H1 (cell line): ENCODE data around the gene UGT1A9. TPM values are rescaled to one million over a fixed set of nuclear protein-coding genes. Genes with fewer than 3 reads are reported as not detected.

Experiments
- CTCF ChIA-PET: fragments of 300-600 bp; sonication (Branson Sonifier 250); formaldehyde crosslinking; loops from one replicate; lab custom pipeline; 2021; ENCODE audit not compliant: partially characterized antibody; lab: Charles Lee
- POLR2A ChIA-PET: fragments of 300-600 bp; sonication (Branson Sonifier 250); formaldehyde crosslinking; loops from one replicate; lab custom pipeline; 2021; ENCODE audit warnings: inconsistent platforms; ENCODE audit not compliant: partially characterized antibody; lab: Charles Lee
- DNase-seq, 2 experiments: peaks; one replicate each; pipeline versions ENCODE4 v3.0.0 to v3.0.0-alpha.2; 2010 to 2022; ENCODE audit warnings: low spot score in 2 of 2, low read depth in 1 of 2, mixed read lengths in 1 of 2
- FAIRE-seq: peaks from 2 replicates; lab custom pipeline; 2011; peaks lifted over from hg19 to GRCh38; lab: Jason Lieb, UNC
- H2AFZ ChIP-seq: 2 replicates; pipeline ENCODE4 v1.8.1; 2012; ENCODE audit warnings: low read length, inconsistent platforms
- H2AK5ac ChIP-seq: 2 replicates; pipeline ENCODE4 v1.6.1; 2013; ENCODE audit warnings: low read depth, low read length
- H2BK120ac ChIP-seq: replicated peaks from 2 replicates; pipeline ENCODE3; 2013; ENCODE audit warnings: low read depth, low read length, inconsistent platforms
- H2BK12ac ChIP-seq: 2 replicates; pipeline ENCODE4 v1.6.1; 2013; ENCODE audit warnings: low read depth, low read length
- H2BK15ac ChIP-seq: 2 replicates; pipeline ENCODE4 v1.6.1; 2013; ENCODE audit warnings: low read length
- H2BK20ac ChIP-seq: 2 replicates; pipeline ENCODE4 v1.6.1; 2013; ENCODE audit warnings: low read length
- H2BK5ac ChIP-seq: 2 replicates; pipeline ENCODE4 v1.6.1; 2013; ENCODE audit warnings: low read depth, low read length
- H3K14ac ChIP-seq: 2 replicates; pipeline ENCODE4 v1.6.1; 2013; ENCODE audit warnings: inconsistent platforms; ENCODE audit not compliant: insufficient read length
- H3K18ac ChIP-seq: 2 replicates; pipeline ENCODE4 v1.6.1; 2013; ENCODE audit warnings: low read length; ENCODE audit errors: extremely low read depth
- H3K23ac ChIP-seq: 2 replicates; pipeline ENCODE4 v1.6.1; 2013; ENCODE audit warnings: inconsistent platforms; ENCODE audit not compliant: insufficient read length
- H3K23me2 ChIP-seq: 2 replicates; pipeline ENCODE4 v1.6.1; 2013; ENCODE audit warnings: low read depth, low read length
- H3K27ac ChIP-seq: 2 replicates; pipeline ENCODE4 v1.6.1; 2011; ENCODE audit warnings: low read depth, low read length, inconsistent platforms
- H3K27me3 ChIP-seq, 4 experiments: replicated peaks in 1 of 4; 1 replicate in 1 of 4; 2 replicates in 3 of 4; pipeline versions ENCODE4 v1.6.1 to v1.8.1; 2011 to 2013; ENCODE audit warnings: low read length in 3 of 4, mild to moderate bottlenecking in 3 of 4, inconsistent platforms in 2 of 4, mixed read lengths in 2 of 4, moderate library complexity in 1 of 4; ENCODE audit not compliant: control insufficient read depth in 3 of 4, insufficient read depth in 3 of 4; ENCODE audit errors: extremely low read depth in 1 of 4
- H3K36me3 ChIP-seq, 4 experiments: 2 replicates each; pipeline versions ENCODE4 v1.6.1 to v1.8.1; 2011 to 2013; ENCODE audit warnings: mild to moderate bottlenecking in 4 of 4, low read length in 3 of 4, moderate library complexity in 2 of 4, control low read depth in 1 of 4, inconsistent platforms in 1 of 4; ENCODE audit not compliant: insufficient read depth in 4 of 4, control insufficient read depth in 2 of 4
- H3K4ac ChIP-seq: replicated peaks from 2 replicates; pipeline ENCODE3; 2013; ENCODE audit warnings: low read length, low read depth, mixed read lengths, inconsistent platforms; ENCODE audit not compliant: insufficient read length
- H3K4me1 ChIP-seq, 4 experiments: replicated peaks in 1 of 4; 1 replicate in 1 of 4; 2 replicates in 3 of 4; pipeline versions ENCODE4 v1.6.1 to v1.8.1; 2011 to 2013; ENCODE audit warnings: low read length in 3 of 4, inconsistent platforms in 2 of 4, mixed read lengths in 1 of 4; ENCODE audit not compliant: insufficient read depth in 4 of 4, control insufficient read depth in 3 of 4
- H3K4me2 ChIP-seq, 2 experiments: 2 replicates each; pipeline versions ENCODE4 v1.6.1 to v1.8.1; 2011 to 2013; ENCODE audit warnings: low read depth in 2 of 2, low read length in 2 of 2, control low read depth in 1 of 2, inconsistent platforms in 1 of 2, mild to moderate bottlenecking in 1 of 2; ENCODE audit not compliant: insufficient read depth in 1 of 2
- H3K4me3 ChIP-seq, 4 experiments: fragments of 200-600, 300-600 bp in 1 of 4; sonication (generic), shearing (Covaris generic), sonication (Bioruptor Twin) in 1 of 4; 2 replicates each; pipeline versions ENCODE4 v1.5.1 to v1.8.1; 2011 to 2016; ENCODE audit warnings: low read length in 4 of 4, low read depth in 3 of 4, control low read depth in 2 of 4, inconsistent platforms in 2 of 4, mild to moderate bottlenecking in 2 of 4, mixed read lengths in 1 of 4, moderate library complexity in 1 of 4; ENCODE audit not compliant: insufficient read depth in 2 of 4; ENCODE audit errors: extremely low read depth in 1 of 4
- H3K56ac ChIP-seq: replicated peaks from 2 replicates; pipeline ENCODE3; 2013; ENCODE audit warnings: low read depth, mild to moderate bottlenecking, mixed read lengths, low read length, inconsistent platforms; ENCODE audit not compliant: insufficient read length
- H3K79me1 ChIP-seq: 2 replicates; pipeline ENCODE4 v1.6.1; 2013; ENCODE audit warnings: low read depth, low read length, control low read depth
- H3K79me2 ChIP-seq, 2 experiments: 2 replicates each; pipeline versions ENCODE4 v1.6.1 to v1.8.1; 2012 to 2013; ENCODE audit warnings: low read length in 2 of 2, mild to moderate bottlenecking in 2 of 2, inconsistent platforms in 1 of 2; ENCODE audit not compliant: insufficient read depth in 2 of 2, control insufficient read depth in 1 of 2
- H3K9ac ChIP-seq, 4 experiments: replicated peaks in 1 of 4; 1 replicate in 1 of 4; 2 replicates in 3 of 4; pipeline versions ENCODE4 v1.6.1 to v1.8.1; 2011 to 2013; ENCODE audit warnings: low read depth in 3 of 4, low read length in 3 of 4, control low read depth in 2 of 4, mild to moderate bottlenecking in 2 of 4, moderate library complexity in 2 of 4, inconsistent platforms in 1 of 4; ENCODE audit errors: extremely low read depth in 1 of 4
- H3K9me3 ChIP-seq, 2 experiments: 2 replicates each; pipeline versions ENCODE4 v1.6.1 to v1.8.1; 2012 to 2013; ENCODE audit warnings: mild to moderate bottlenecking in 2 of 2, moderate library complexity in 2 of 2, control low read depth in 1 of 2, inconsistent platforms in 1 of 2, low read depth in 1 of 2, low read length in 1 of 2, mixed read lengths in 1 of 2; ENCODE audit not compliant: insufficient read depth in 2 of 2
- H4K20me1 ChIP-seq, 2 experiments: replicated peaks in 1 of 2; 2 replicates each; pipeline versions ENCODE3 to v1.8.1; 2011 to 2013; ENCODE audit warnings: inconsistent platforms in 2 of 2, low read length in 2 of 2, mild to moderate bottlenecking in 1 of 2; ENCODE audit not compliant: insufficient read depth in 2 of 2, control insufficient read depth in 1 of 2
- H4K5ac ChIP-seq: 2 replicates; pipeline ENCODE4 v1.6.1; 2013; ENCODE audit warnings: low read length, low read depth, mixed read lengths, inconsistent platforms; ENCODE audit not compliant: insufficient read length
- H4K8ac ChIP-seq: 2 replicates; pipeline ENCODE4 v1.8.0; 2013; ENCODE audit warnings: mild to moderate bottlenecking, moderate library complexity, low read length, inconsistent platforms; ENCODE audit not compliant: insufficient read depth; ENCODE audit errors: extremely low read depth
- H4K91ac ChIP-seq: replicated peaks from 2 replicates; pipeline ENCODE3; 2013; ENCODE audit warnings: low read length, mixed read lengths, inconsistent platforms; ENCODE audit not compliant: insufficient read length
- CBX8 ChIP-seq: fragments of 300-800, 300-1000 bp; sonication (generic); IDR thresholded peaks from 2 replicates; pipeline ENCODE4 v1.7.1; 2016; ENCODE audit warnings: low read depth, low read length, borderline replicate concordance
- CHD2 ChIP-seq: IDR thresholded peaks from 2 replicates; pipeline ENCODE4 v1.6.1; 2012; ENCODE audit warnings: low read length, improper control_type of control experiment
- EP300 ChIP-seq, 2 experiments: IDR thresholded peaks; 1 replicate in 1 of 2; 2 replicates in 1 of 2; pipeline ENCODE4 v1.6.1; 2011 to 2012; ENCODE audit warnings: low read depth in 2 of 2, low read length in 2 of 2, mild to moderate bottlenecking in 2 of 2, borderline replicate concordance in 1 of 2, inconsistent platforms in 1 of 2, moderate library complexity in 1 of 2
- FOSL1 ChIP-seq: IDR thresholded peaks from 2 replicates; pipeline ENCODE4 v1.6.1; 2011; ENCODE audit warnings: mild to moderate bottlenecking, low read depth, low read length, moderate library complexity; ENCODE audit not compliant: insufficient read depth
- KDM4A ChIP-seq: IDR thresholded peaks from one replicate; pipeline ENCODE4 v1.7.1; 2012; ENCODE audit warnings: low read depth, mild to moderate bottlenecking, moderate library complexity, low read length, inconsistent platforms; ENCODE audit not compliant: severe bottlenecking
- POLR2A ChIP-seq, 2 experiments: IDR thresholded peaks; 1 replicate in 1 of 2; 2 replicates in 1 of 2; pipeline ENCODE4 v1.6.1; 2011; ENCODE audit warnings: low read depth in 2 of 2, low read length in 2 of 2, mild to moderate bottlenecking in 2 of 2; ENCODE audit errors: control extremely low read depth in 1 of 2
- RNF2 ChIP-seq: fragments of 200-900, 300-1000 bp; sonication (generic); IDR thresholded peaks from 2 replicates; pipeline ENCODE4 v1.7.1; 2016; ENCODE audit warnings: borderline replicate concordance, low read depth, mild to moderate bottlenecking, antibody characterized with exemption, low read length; ENCODE audit not compliant: poor library complexity, severe bottlenecking; ENCODE audit errors: missing control alignments
- SIRT6 ChIP-seq: IDR thresholded peaks from one replicate; pipeline ENCODE4 v1.7.1; 2012; ENCODE audit warnings: low read length, inconsistent platforms
- TBP ChIP-seq: IDR thresholded peaks from 2 replicates; pipeline ENCODE4 v1.6.1; 2011; ENCODE audit warnings: low read depth, low read length, improper control_type of control experiment
- TEAD4 ChIP-seq: IDR thresholded peaks from 2 replicates; pipeline ENCODE4 v1.6.1; 2012; ENCODE audit warnings: low read depth, low read length, inconsistent platforms, mixed read lengths
- WGBS, 2 experiments: shearing (Covaris generic) in 1 of 2; methylation state at CpG; one replicate each; pipeline versions ENCODE4 v1.1.6 to v1.1.7; 2013 to 2015; ENCODE audit warnings: low lambda C conversion rate in 2 of 2, mixed read lengths in 2 of 2, inconsistent platforms in 1 of 2, low coverage in 1 of 2, missing lambda C conversion rate in 1 of 2; ENCODE audit not compliant: insufficient replicate concordance in 2 of 2, insufficient coverage in 1 of 2, insufficient read length in 1 of 2; ENCODE audit errors: extremely low coverage in 1 of 2, missing lambda C conversion rate in 1 of 2; 5-methylcytosine and 5-hydroxymethylcytosine counted together
- polyA plus RNA-seq, 7 experiments: library from polyadenylated mRNA; depleted of rRNA in 3 of 7; stranded (reverse) in 5 of 7; unstranded in 2 of 7; fragments of >200 nt in 5 of 7; fragments of 200-250 nt in 2 of 7; gene quantifications; 1 replicate in 5 of 7; 2 replicates in 1 of 7; 4 replicates in 1 of 7; pipeline versions ENCODE4 v1.2.1 to v1.2.3, GENCODE V29; 2011 to 2013; ENCODE audit warnings: missing spikeins in 2 of 7, mixed read lengths in 2 of 7
- total RNA-seq: library from RNA; stranded (reverse); fragmentation: NEBNext Ultra II Directional; extraction: Animal tissue kit (Norgen Biotek cat#: 25700); gene quantifications from 2 replicates; pipeline ENCODE4 v1.2.1, GENCODE V29; 2021
- TF ChIP-seq, protein P1 (sequence below): IDR thresholded peaks from 2 replicates; pipeline ENCODE4 v1.6.1; 2012; ENCODE audit warnings: inconsistent platforms

UGT1A9 gene
- total and polyA plus RNA-seq, 2 of the 8 experiments (the other 6 are each of a cell fraction or from before 2014, with no cell fraction given), result not detected

GRCh38 chr2:233815861-233816260 lies 144.2 kb downstream of the UGT1A9 start:
- FAIRE-seq (no peak), DNase-seq (no peak)
- H2BK12ac ChIP-seq, result no peak overlapping the region
- H3K9me3 ChIP-seq, result no peaks in the 10 kb centered on the region
- no peak overlapping the region for H2BK15ac ChIP-seq
- H3K4ac ChIP-seq, result no peak overlapping the region
- H4K8ac ChIP-seq, result no peak overlapping the region
- no peaks in the 10 kb centered on the region for H3K4me1 ChIP-seq
- H3K23me2 ChIP-seq, result no peaks in the 10 kb centered on the region
- no peak overlapping the region for H2BK120ac ChIP-seq
- H4K91ac ChIP-seq, result no peak overlapping the region
- no peak overlapping the region for H3K18ac ChIP-seq
- H3K27ac ChIP-seq, result no peak overlapping the region
- no peaks in the 10 kb centered on the region for H3K79me2 ChIP-seq
- no peak overlapping the region for H2AFZ ChIP-seq
- H2BK5ac ChIP-seq, result no peak overlapping the region
- TF ChIP-seq RNF2, result no peak
- TF ChIP-seq POLR2A (IDR thresholded peaks at IDR 0.05; ENCODE audit: control extremely low read depth in 1 of 2, low read depth in 2 of 2, low read length in 2 of 2), result no peak
- no peak for TF ChIP-seq KDM4A
- TF ChIP-seq, protein P1, sequence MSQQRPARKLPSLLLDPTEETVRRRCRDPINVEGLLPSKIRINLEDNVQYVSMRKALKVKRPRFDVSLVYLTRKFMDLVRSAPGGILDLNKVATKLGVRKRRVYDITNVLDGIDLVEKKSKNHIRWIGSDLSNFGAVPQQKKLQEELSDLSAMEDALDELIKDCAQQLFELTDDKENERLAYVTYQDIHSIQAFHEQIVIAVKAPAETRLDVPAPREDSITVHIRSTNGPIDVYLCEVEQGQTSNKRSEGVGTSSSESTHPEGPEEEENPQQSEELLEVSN, result no peak
- TF ChIP-seq CHD2, result no peak
- TF ChIP-seq SIRT6, result no peak
- TF ChIP-seq TEAD4, result no peak
- TF ChIP-seq FOSL1, result no peak
- no peak for TF ChIP-seq EP300 (IDR thresholded peaks at IDR 0.05; ENCODE audit: borderline replicate concordance in 1 of 2, low read depth in 2 of 2, low read length in 2 of 2)
- no peak for TF ChIP-seq TBP
- no peak for TF ChIP-seq CBX8
- H3K9ac ChIP-seq, result no peak overlapping the region
- POLR2A ChIA-PET, result no interaction called here
- 84% methylated on average over 6 of the region's 6 CpGs; no CpG with 5 or more reads in 1 of the 2 experiments for WGBS, 2 experiments
- no peak overlapping the region for H3K4me3 ChIP-seq
- no peak overlapping the region for H2AK5ac ChIP-seq
- H3K36me3 ChIP-seq, result no peaks in the 10 kb centered on the region
- no peak overlapping the region for H3K23ac ChIP-seq
- no peak overlapping the region for H4K5ac ChIP-seq
- CTCF ChIA-PET, result no interaction called here
- no peak overlapping the region for H3K56ac ChIP-seq
- no peak overlapping the region for H3K4me2 ChIP-seq
- no peaks in the 10 kb centered on the region for H4K20me1 ChIP-seq
- H3K79me1 ChIP-seq, result no peaks in the 10 kb centered on the region
- H3K14ac ChIP-seq, result no peak overlapping the region
- H2BK20ac ChIP-seq, result no peak overlapping the region
- H3K27me3 ChIP-seq, result no peaks in the 10 kb centered on the region
